Activated CD4-positive, alpha-beta T cell treated with anti-CD3 and anti-CD28 coated beads for 48 hours (primary cell): ENCODE results near the gene DENND4C.
"Not testable (repeated sequence)": the region's sequence is repeated elsewhere in the genome, so short reads cannot be mapped to it uniquely, and the experiment has no call there.

ENCODE experiments used
- DNase-seq: peaks from one replicate; pipeline ENCODE4 v3.0.0-alpha.2; 2020

The DENND4C gene

DNA sequence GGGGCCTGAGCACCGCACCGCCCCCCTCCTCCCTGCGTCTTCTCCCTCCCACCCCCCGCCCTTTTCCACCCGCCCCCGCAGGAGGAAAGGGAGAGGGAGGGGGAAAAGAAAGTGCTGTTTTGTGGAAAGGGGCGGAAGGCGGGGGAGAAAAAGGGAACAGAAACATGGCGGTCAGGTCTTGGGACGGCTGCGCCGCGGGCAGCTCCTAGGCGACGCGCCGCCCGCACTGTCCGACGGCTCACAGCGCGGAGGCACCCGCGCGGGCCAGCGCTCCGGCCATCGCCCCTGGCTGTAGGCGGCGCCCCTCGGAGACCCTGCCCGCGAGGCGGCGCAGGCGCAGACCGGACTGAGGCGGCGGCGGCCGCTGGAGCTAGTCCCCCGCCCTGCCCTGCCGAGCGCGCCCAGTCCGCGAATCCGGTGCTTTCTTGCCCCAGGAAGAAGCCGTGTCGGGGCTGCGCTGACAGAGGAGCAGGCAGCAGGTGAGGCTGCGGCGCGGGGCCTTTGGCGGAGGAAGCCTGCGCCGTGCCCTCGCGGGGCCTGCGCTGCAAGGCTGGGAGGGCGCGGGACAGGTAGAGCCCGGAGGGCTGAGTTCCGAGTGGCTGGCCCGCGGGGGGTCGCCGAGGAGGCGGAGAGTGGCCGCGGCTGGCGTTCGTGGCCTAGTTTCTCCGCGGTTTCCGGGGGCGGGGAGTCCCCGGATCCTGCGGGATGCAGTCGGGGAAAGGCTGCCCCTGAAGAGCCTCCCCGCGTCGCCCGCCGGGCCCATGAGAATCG, at the start of gene DENND4C:
Gene DENND4C (plus strand): TSS at position 339 of the 771 bp plus-strand sequence. CDS start 45,482 bp downstream, outside the sequence.
- DNase-seq: peak; percentile 83

DNA sequence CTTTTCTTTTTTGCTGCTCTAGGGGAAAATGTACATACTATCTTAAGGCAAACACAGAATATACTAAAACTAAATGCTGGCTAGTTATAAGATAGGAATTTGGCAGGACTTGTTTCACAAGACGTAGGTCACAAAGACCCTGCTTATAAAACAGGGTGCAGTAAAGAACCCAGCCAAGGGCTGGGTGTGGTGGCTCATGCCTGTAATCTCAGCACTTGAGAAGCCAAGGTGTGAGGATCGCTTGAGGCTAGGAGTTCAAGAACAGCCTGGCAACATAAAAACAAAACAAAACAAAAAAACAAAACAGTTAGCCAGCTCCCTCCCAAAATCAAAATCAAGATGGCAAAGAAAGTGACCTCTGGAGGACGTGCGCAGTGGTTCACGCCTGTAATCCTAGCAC, 49.5 kb upstream of the DENND4C start:
- DNase-seq: no peak

DNA sequence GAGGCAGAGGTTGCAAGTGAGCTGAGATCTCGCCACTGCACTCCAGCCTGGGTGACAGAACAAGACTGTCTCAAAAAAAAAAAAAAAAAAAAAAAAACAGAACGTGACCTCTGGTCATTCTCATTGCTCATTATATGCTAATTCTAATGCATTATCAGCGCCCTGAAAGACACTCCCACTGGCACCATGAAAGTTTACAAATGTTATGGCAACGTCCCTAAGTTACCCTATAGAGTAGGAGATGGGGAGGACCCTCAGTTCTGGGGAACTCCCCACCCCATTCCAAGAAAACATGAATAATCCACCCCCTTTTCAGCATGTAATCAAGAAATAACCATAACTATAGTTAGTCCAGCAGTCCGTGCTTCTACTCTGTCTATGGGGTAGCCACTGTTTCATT, 48.9 kb upstream of the DENND4C start:
- no peak for DNase-seq

DNA sequence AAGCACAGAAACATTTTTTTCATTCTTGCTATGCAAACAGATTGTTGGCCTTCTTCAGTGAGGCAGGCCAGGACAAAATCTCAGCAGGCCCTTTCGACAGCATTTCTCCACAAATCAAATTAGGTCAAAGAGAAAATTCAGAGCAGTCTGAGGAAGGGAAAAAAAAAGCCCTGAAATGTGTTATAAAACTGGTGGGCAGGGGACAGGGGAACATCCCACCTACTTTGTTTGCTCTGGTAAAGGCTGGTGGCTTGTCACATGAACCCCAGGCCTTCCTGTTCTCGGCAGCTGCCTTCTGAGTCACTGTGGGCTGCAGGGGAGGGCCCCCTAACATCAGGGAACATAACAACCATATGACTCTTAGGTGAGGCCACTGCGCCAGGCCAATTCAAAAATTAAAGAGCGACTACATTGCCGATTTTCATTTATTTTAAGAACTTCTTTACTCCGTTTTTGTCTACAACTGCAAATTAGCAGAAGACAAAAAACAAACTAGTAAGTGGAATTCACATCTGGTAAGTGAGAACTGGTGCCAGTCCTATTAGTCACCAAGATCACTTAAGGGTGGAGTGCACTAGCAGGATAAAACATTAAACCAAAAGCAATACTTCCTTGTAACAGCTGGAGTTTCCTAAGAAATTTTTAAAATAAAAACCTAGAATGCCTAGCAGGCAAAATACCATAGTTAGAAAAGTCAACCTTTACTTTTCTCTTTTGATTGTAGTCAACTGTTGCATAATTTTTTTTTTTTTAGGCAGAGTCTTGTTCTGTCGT, 46.2 kb upstream of the DENND4C start:
- peak; percentile 85 for DNase-seq

DNA sequence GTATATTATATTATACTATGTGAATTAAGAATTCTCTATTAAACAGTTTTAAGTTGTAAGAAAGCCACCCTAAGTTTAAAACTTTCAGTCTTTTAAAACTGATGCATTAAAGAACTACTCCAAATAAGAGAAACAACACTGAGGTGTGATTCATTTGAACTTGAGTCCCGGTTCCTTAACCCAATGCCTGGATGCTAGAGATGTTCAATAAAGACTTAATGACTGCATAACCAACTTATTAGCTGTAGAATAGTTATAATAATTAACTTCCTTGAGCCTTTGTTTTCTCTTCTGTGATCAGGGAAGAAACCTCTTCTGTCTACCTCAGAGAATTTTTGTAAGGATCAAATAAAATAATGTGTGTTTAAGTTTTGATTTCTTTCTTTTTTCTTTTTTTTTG, 45.3 kb upstream of the DENND4C start:
- no peak for DNase-seq

DNA sequence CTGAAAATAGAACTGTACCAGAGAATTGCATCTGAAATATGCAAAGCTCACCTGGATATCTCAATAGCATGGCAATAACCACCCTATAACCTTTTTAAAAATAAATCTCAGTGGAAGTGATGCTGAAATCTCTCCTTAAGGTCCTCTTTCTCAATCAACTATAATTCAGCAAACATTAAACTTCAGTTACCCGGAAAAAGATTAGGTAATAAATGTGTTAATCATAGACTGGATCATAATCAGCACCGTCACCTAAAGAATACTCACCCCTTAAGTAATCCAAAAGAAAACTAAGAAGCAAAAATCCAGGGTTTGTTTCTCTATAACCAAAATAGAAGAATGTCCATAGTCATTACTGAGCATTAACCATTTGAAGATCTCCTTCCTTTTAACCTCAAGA, 44.3 kb upstream of the DENND4C start:
- DNase-seq: no peak

DNA sequence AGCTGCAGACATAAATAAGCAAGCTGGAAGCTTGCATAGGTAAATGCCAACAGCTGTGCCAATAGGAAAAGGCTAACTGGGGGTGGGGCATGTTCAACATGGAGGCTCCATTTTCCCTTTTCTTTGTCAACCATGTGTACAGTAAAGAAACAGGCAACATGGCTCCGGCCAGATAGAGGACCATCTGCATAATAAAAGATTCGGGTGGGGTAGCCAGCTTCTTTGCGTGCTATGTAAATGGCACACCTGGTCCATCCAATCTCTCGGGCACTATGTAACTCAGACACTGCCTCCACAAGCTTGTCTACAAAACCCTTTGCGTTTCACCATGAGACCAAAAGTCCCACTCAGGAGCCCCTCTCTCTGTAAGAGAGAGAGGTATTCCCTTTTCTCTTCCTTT, 41.7 kb upstream of the DENND4C start:
- no peak for DNase-seq

DNA sequence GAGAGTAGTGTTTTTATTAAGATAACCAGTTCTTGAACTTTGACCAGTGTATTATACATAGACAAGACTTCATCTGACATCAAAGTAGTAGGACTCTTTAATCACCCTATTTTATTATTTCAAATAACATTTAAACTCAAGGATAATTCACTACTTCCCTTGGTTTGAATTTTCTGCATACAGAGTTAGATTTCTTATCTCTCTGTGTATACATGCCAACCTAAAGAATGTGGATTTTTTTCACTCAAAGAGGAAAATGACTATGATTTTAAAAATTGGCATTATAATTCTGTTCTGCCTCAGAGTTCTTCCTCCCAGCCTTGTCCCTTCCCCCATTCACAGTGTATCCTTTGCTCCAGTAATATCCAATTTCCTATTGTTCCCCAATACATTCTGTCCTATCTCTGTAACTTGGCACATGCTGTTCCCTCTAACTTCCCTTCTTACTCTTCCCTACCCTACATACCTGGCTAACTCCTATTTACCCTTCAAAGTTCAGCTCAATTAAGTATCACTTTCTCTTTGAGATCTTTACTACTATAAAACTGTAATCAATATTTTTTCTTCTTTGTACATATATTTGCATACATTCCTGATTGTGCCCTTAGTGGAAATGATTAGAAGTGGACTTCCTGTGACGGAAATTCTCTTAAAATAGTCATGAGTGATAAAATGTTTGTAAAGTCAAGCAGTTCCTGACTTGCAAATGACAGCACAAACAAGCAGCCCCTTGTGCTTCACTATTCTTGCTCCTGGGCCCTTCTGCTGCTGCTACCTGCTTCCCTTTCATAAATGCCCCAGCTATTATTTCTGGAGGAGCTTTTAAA, 38.1 kb upstream of the DENND4C start:
- no peak for DNase-seq

DNA sequence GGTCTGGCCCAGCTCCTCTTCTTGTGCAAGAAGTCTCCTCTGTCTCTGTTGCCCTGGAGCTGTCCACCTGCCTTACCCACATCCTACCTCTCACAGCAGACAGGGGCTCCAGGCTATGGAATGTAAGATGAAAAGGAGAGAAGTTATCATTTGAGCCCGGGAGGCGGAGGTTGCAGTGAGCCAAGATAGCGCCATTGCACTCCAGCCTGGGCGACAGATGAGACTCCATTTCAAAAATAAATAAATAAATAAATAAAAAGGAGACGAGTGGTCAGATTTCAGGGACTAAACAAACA, 37.5 kb upstream of the DENND4C start:
- DNase-seq: no peak

DNA sequence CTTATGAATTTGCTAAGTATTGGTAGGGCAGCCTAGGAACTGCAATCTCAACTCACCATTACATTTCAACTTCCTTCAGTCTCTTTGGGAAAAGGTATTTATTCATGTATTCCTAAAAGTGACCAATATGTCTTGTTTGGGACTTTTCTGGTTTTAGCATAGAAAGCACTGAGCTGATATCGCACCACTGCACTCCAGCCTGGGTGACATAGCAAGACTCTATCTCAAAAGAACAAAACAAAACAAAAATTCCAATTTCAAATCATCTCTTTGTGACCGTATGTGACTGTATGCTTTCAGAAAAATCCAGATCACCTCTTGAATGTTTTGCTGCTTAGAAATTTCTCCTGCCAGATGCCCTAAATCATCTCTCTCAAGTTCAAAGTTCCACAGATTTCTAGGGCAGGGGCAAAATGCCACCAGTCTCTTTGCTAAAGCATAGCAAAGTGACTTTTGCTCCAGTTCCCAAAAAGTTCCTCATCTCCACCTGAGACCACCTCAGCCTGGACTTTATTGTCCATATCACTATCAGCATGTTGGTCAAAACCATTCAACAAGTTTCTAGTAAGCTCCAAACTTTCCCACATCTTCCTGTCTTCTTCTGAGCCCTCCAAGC, 37.0 kb upstream of the DENND4C start:
- not testable (repeated sequence) for DNase-seq

DNA sequence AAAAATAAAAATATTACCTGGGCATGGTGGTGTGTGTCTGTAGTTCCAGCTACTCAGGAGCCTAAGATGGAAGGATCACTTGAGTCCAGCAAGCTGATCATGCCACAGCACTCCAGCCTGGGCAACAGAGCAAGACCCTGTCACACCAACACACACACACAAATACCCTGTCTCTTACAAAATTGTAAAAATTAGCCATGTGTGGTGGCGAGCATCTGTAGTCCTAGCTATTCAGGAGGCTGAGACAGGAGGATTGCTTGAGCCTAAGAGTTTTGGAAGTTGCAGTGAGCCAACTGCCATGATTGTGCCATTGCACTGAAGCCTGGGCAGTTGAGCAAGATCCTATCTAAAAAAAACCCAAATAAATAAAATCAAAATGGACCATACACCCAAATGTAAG, 32.1 kb upstream of the DENND4C start:
- DNase-seq: no peak

DNA sequence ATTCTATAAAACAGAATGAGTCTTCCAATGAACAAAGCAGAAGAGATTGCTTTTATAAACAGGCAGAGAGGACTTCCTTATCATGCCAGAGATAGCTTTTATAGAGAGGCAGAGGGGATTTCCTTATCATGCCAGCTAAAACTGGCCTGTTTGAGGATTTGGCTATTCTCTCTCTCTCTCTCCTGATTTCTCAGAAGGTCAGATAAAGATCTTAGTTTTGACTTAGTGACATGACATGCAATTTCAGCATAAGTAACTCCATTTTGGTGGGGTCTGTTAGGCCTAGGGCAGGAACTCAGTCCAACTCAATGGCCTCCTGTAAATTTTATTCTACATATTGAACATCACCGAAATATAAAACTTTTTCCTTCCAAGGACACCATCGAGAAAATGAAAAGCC, 31.5 kb upstream of the DENND4C start:
- no peak for DNase-seq

DNA sequence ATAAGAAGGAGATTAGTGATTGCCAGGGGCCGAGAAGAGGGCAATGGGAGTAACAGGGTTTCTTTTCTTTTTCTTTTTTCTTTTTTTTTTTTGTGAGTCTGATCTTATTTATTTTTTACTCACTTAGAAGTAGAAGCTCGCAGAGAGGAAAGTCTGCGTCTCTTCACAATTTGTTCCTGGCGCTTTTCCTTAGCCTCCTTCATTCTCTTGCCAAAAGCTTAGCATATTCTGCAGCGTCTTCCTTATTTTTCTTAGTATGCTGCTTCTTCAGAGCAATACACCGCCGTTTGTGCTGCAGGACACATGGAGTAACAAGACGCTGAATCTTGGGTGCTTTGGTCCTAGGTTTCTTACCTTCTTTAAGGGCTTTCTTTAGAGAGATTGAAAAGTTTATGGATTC, 30.3 kb upstream of the DENND4C start:
- no peak for DNase-seq

DNA sequence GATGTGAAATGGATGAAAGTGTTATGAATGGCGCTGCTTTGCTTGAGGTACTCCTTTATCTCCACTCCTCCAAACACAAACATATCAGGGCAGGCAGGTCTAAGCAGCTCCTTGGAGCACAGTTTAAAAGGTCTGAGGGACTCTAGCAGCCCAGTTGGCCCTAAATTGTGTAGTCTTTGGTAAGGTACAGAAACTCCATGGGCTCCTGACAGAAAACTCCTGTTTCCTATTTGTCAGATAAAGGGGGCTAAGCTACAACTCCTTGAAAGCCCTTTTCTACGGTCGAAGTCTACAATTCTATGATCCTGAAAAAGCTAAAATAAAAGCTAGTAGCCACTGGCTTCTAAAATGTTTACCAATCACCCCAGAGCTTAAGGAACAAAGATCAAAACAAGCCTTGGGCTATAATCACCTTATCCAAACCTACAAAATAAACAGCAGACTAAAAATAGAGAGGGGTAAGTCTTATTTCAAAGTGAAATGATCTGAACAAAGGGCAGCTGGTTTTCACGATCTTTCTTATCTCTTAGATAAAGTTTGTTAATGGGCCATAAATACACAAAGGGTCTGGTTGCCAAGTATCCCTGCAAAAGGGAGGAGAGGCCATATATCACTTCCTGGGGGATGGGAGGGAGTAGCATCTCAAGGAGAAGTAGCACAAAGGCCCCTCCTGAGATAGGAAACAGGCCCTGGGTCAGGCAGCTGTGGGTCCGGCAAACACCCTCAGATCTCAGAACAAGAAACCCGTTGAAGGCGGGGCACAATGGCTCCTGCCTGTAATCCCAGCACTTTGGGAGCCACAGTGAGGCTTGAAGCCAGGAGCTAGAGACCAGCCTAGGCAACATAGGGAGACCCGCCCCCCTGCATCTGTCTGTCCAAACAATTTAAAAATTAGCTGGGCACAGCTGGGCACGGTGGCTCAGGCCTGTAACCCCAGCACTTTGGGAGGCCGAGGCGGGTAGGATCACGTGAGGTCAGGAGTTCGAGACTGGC, 28.3 kb upstream of the DENND4C start:
- no peak for DNase-seq

DNA sequence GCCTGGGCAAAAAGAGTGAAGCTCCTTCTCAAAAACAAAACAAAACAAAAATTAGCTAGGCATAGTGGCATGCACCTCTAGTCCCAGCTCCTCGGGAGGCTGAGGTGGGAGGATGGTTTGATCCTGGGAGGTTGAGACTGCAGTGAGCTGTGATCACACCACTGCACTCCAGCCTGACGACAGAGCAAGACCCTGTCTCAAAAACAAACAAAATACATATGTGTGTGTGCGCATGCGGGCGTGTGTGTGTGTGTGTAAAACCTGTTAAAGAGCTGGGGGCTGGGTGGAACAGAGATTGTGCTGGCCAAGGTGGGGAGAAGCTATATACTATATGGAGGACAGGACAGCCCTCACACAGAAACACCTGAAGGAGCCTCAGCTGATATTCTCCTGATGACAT, 27.4 kb upstream of the DENND4C start:
- no peak for DNase-seq

DNA sequence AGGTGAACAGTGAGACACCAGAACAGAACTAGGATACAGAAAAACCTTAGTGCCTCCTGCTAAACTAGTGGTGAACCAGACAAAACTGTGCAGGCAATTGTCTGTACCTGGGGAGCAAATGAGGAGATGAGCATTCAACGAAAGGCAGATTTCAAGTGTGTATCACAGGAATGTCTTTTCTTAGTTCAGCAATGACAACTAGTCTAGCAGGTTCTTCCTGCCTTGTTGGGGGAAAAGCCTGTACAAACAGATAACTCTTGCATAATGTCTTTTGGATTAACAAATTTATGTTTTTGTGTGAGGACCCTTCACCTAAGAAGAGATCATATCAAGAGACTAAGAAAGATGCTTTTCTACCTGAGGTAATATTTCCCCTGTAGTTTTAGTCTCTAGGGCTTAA, 21.8 kb upstream of the DENND4C start:
- DNase-seq: no peak

DNA sequence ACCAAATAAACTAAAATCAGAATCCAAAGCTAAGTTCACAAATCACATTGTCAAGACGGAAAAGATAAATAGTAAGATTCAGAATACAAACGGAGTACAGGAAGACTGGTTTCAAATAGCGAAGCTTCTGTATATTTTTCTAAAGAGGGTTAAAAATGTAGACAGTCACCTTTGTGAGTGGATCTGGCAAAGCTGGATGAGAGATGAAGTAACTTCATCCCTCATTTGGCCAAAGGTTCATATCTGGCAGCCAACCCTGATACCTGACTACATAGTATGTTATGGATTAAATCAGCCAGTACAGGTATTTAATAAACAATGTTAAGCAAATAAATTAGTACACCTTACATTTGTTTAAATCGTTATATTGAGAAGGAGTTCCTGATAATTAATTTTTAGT, 21.3 kb upstream of the DENND4C start:
- DNase-seq: no peak

DNA sequence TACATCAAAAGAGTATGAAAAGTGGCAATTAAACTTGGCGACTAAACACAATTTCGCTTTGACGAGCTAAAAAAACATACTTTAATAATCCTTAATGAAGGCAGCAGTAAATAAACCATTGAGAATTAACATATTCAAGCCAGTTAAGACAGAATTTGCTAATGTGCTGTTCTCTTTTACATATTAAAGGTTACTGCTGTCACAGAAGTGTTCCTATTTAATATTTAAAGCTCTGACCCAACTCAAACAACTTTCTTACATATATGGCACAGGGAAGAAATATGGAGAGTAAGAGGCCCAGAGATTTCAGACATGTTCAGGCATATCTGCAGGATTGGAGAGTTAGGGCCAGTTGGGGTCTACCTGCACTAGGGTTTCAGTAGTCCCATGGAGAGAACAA, 16.7 kb upstream of the DENND4C start:
- no peak for DNase-seq

DNA sequence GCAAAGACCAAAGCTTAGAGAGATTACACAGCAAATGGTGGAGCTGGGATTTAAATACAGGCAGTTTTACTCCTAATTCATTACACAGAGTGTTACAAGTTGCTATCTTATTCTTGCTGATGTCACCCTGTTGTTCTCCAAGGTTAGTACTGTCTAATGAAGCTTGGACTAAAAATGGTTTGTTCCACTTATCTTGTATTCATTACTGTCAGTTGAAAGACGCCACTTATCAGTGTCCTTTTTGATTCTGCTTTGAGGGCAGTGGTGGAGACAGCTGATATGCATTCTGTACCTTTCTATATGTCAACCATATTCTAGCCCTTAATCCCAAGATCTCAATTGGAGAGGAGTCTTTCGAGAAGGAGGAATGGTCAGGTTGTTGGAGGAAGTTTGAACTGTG, 14.0 kb upstream of the DENND4C start:
- DNase-seq: no peak

DNA sequence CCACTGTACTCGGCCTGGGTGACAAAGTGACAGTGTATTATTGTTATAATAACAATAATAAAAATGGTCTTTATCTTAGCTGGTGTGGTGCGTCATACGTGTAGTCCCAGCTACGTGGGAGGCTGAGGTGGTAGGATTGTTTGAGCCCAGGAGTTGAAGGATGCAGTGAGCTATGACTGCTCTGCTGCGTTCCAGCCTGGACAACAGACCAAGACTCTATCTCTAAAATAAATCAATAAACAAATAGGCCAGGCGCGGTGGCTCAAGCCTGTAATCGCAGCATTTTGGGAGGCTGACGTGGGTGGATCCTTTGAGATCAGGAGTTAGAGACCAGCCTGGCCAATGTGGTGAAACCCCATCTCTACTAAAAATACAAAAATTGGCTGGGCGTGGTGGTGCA, 9.2 kb upstream of the DENND4C start:
- no peak for DNase-seq

DNA sequence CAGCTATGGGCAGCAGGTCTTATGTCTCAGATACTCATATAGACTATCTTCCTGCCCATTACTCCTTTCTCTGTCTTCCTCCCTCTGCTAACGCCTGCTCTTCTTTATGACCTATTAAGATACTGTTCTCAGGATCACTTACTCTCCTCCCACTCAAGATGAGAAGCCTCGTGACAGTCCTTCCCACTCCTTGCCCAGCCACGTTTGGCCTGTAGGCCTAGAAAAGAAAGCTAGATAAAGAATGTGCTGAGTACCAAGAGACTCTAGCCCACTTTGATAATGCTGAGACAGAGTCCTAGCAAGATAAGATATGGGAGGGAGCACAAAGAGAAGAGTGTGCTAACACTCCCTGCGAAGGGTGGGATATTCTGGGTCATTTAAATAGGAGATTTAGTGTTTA, 6.8 kb upstream of the DENND4C start:
- no peak for DNase-seq

DNA sequence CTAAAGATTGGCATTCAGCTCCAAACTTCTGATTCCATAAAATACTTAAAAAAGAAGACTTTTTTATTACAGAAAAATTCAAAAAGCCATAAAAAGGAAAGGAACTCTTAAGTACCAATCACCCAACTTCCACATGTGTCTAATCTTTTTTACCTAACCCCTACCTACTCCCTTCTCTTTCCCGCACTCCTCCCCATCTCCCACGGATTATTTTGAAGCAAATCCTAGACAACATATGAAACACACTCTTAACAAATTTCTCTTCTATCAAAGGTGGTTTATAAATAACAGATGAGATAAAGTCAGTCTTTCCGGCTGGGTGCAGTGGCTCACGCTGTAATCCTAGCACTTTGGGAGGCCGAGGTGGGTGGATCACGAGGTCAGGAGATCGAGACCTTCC, 5.9 kb upstream of the DENND4C start:
- DNase-seq: no peak
